SK-N-SH (cell line): Measurements from ENCODE around the gene GNB5. TPM values are rescaled to one million over a fixed set of nuclear protein-coding genes. Genes with fewer than 3 reads are reported as not detected.

Source experiments
- CTCF ChIA-PET: fragments of 300-600, 350-600 bp; formaldehyde crosslinking; extraction: SDS; loops from one replicate; lab custom pipeline; 2021; lab: Yijun Ruan, JAX
- POLR2A ChIA-PET: fragments of 350-600 bp; sonication (Branson Sonifier 250); formaldehyde crosslinking; extraction: SDS; loops from one replicate; lab custom pipeline; 2020; ENCODE audit warnings: antibody characterized with exemption, inconsistent platforms; lab: Yijun Ruan, JAX
- DNase-seq: peaks from one replicate; pipeline ENCODE4 v3.0.0; 2012
- H2AFZ ChIP-seq: fragments of 200-600 bp; sonication (generic); 2 replicates; pipeline ENCODE4 v1.8.1; 2016; ENCODE audit warnings: antibody characterized with exemption, mild to moderate bottlenecking, low read depth
- H3F3A ChIP-seq: fragments of 200-600 bp; sonication (generic); replicated peaks from 2 replicates; pipeline ENCODE3; 2016; ENCODE audit warnings: antibody characterized with exemption, mild to moderate bottlenecking; ENCODE audit not compliant: insufficient read depth
- H3K27ac ChIP-seq, 2 experiments: fragments of 200-500 bp in 1 of 2; fragments of 200-600 bp in 1 of 2; sonication (Bioruptor generic) in 1 of 2; sonication (generic), shearing (Covaris generic) in 1 of 2; 2 replicates each; pipeline versions ENCODE4 v1.5.1 to v1.6.1; 2014 to 2016; ENCODE audit warnings: low read depth in 2 of 2, inconsistent platforms in 1 of 2, low read length in 1 of 2, mild to moderate bottlenecking in 1 of 2, mixed read lengths in 1 of 2
- H3K27me3 ChIP-seq: fragments of 200-600 bp; sonication (generic), shearing (Covaris generic); 2 replicates; pipeline ENCODE4 v1.6.1; 2016; ENCODE audit warnings: mixed run types; ENCODE audit not compliant: insufficient read depth
- H3K36me3 ChIP-seq, 2 experiments: fragments of 200-500 bp in 1 of 2; fragments of 200-600 bp in 1 of 2; sonication (Bioruptor generic) in 1 of 2; sonication (generic) in 1 of 2; replicated peaks in 1 of 2; 2 replicates each; pipeline versions ENCODE3 to v1.5.1; 2014 to 2016; ENCODE audit warnings: low read length in 1 of 2, mild to moderate bottlenecking in 1 of 2; ENCODE audit not compliant: insufficient read depth in 2 of 2, control insufficient read depth in 1 of 2
- H3K4me1 ChIP-seq, 2 experiments: fragments of 200-500 bp in 1 of 2; fragments of 200-600 bp in 1 of 2; sonication (Bioruptor generic) in 1 of 2; sonication (generic), shearing (Covaris generic) in 1 of 2; 2 replicates each; pipeline versions ENCODE4 v1.5.1 to v1.6.1; 2014 to 2016; ENCODE audit warnings: low read depth in 1 of 2, low read length in 1 of 2, mixed run types in 1 of 2; ENCODE audit not compliant: insufficient read depth in 2 of 2, control insufficient read depth in 1 of 2
- H3K4me2 ChIP-seq: fragments of 200-600 bp; sonication (generic), shearing (Covaris generic); 2 replicates; pipeline ENCODE4 v1.6.1; 2017; ENCODE audit warnings: mixed run types
- H3K4me3 ChIP-seq, 2 experiments: fragments of 200-500 bp in 1 of 2; fragments of 200-600 bp in 1 of 2; sonication (Bioruptor generic) in 1 of 2; sonication (generic), shearing (Covaris generic) in 1 of 2; 2 replicates each; pipeline versions ENCODE4 v1.5.1 to v1.8.1; 2014 to 2016; ENCODE audit warnings: low read depth in 2 of 2, inconsistent platforms in 1 of 2, low read length in 1 of 2, mild to moderate bottlenecking in 1 of 2, mixed read lengths in 1 of 2, moderate library complexity in 1 of 2
- H3K79me2 ChIP-seq: fragments of 200-600 bp; sonication (generic); 2 replicates; pipeline ENCODE4 v1.8.1; 2017; ENCODE audit warnings: mild to moderate bottlenecking; ENCODE audit not compliant: insufficient read depth
- H3K9ac ChIP-seq: fragments of 200-600 bp; sonication (generic); 2 replicates; pipeline ENCODE4 v1.6.1; 2017; ENCODE audit warnings: mixed run types
- H3K9me2 ChIP-seq: fragments of 200-600 bp; sonication (generic); 2 replicates; pipeline ENCODE4 v1.6.1; 2017; ENCODE audit warnings: mixed run types
- H3K9me3 ChIP-seq: fragments of 200-600 bp; sonication (generic); 2 replicates; pipeline ENCODE4 v1.6.1; 2017; ENCODE audit warnings: mixed run types, mild to moderate bottlenecking, moderate library complexity
- H4K20me1 ChIP-seq: fragments of 200-600 bp; sonication (generic); 2 replicates; pipeline ENCODE4 v1.6.1; 2017; ENCODE audit warnings: mild to moderate bottlenecking, mixed run types; ENCODE audit not compliant: insufficient read depth
- EZH2phosphoT487 ChIP-seq: fragments of 200-600 bp; sonication (generic); IDR thresholded peaks from 2 replicates; pipeline ENCODE4 v1.6.1; 2017; ENCODE audit warnings: low read depth, mixed run types, mild to moderate bottlenecking, antibody characterized with exemption, moderate library complexity, borderline replicate concordance
- GATA2 ChIP-seq: sonication (generic); formaldehyde crosslinking; IDR thresholded peaks from 2 replicates; pipeline ENCODE4 v1.5.0; 2020; ENCODE audit warnings: mild to moderate bottlenecking, missing genetic modification reagents
- JUND ChIP-seq: IDR thresholded peaks from 2 replicates; pipeline ENCODE4 v1.4.0; 2012
- NFIC ChIP-seq: IDR thresholded peaks from 2 replicates; pipeline ENCODE4 v1.4.0; 2012; ENCODE audit warnings: borderline replicate concordance
- NRF1 ChIP-seq: IDR thresholded peaks from 2 replicates; pipeline ENCODE4 v1.6.1; 2012; ENCODE audit warnings: low read depth, mild to moderate bottlenecking, low read length
- RAD21 ChIP-seq: IDR thresholded peaks from 2 replicates; pipeline ENCODE4 v1.6.1; 2012; ENCODE audit warnings: mild to moderate bottlenecking, low read length
- RCOR1 ChIP-seq: fragments of 150-350 bp; IDR thresholded peaks from 2 replicates; pipeline ENCODE4 v1.6.1; 2017; ENCODE audit warnings: antibody characterized with exemption, low read length
- RFX5 ChIP-seq: IDR thresholded peaks from 2 replicates; pipeline ENCODE4 v1.6.1; 2012; ENCODE audit warnings: mild to moderate bottlenecking, improper control_type of control experiment, low read length
- SIN3A ChIP-seq: IDR thresholded peaks from 2 replicates; pipeline ENCODE4 v1.6.1; 2012; ENCODE audit warnings: low read depth, mild to moderate bottlenecking, low read length, moderate library complexity, borderline replicate concordance
- SMC3 ChIP-seq: IDR thresholded peaks from 2 replicates; pipeline ENCODE4 v1.6.1; 2012; ENCODE audit warnings: low read depth, low read length, improper control_type of control experiment
- TAF1 ChIP-seq: IDR thresholded peaks from 2 replicates; pipeline ENCODE4 v1.6.1; 2012; ENCODE audit warnings: low read depth, mild to moderate bottlenecking, low read length, moderate library complexity, borderline replicate concordance
- TEAD4 ChIP-seq: IDR thresholded peaks from 2 replicates; pipeline ENCODE4 v1.4.0; 2012; ENCODE audit warnings: mild to moderate bottlenecking, borderline replicate concordance; ENCODE audit not compliant: insufficient read depth
- YY1 ChIP-seq: IDR thresholded peaks from 2 replicates; pipeline ENCODE4 v1.4.0; 2012; ENCODE audit warnings: low read depth, mild to moderate bottlenecking
- WGBS: methylation state at CpG from one replicate; pipeline ENCODE4 v1.1.6; 2017; ENCODE audit warnings: low lambda C conversion rate; 5-methylcytosine and 5-hydroxymethylcytosine counted together
- polyA plus RNA-seq, 3 experiments: library from polyadenylated mRNA; depleted of rRNA; stranded (reverse); fragments of >200 nt; gene quantifications; 2 replicates each; pipeline ENCODE4 v1.2.3, GENCODE V29; 2012
- TF ChIP-seq, protein P1 (sequence below): fragments of 150-350 bp; IDR thresholded peaks from 2 replicates; pipeline ENCODE4 v1.6.1; 2016; ENCODE audit warnings: mild to moderate bottlenecking, low read depth, low read length
- TF ChIP-seq, protein P2 (sequence below): IDR thresholded peaks from 2 replicates; pipeline ENCODE4 v1.4.0; 2012; ENCODE audit warnings: low read depth, borderline replicate concordance
- TF ChIP-seq, protein P3 (sequence below): fragments of 150-350 bp; IDR thresholded peaks from 2 replicates; pipeline ENCODE4 v1.6.1; 2017; ENCODE audit warnings: antibody characterized with exemption, low read length, low read depth, borderline replicate concordance
- TF ChIP-seq, protein P4 (sequence below): IDR thresholded peaks from 2 replicates; pipeline ENCODE4 v1.4.0; 2012; ENCODE audit warnings: low read depth

Gene GNB5
- polyA plus RNA-seq, 1 of the 3 experiments (the other 2 are of a cell fraction) = 73.7 TPM

DNA sequence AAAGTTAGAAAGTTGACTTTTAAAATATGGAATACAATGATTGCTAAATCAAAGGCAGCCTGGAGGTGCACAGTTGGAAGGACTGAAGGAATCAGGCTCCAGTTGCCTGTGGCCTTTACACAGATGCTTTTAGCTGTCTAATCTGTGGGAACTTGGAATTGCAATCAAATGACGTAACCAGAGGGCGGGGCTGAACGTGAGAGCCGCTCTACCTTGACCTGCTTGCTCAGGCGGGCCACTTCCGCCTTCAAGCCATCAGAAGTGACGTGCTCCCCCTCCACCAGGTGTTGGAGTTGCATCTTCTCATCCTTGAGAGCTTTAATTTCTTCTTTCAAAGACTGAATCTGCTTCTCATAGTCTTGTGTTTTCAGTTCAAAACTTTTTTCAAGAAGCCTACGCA is 37.7 kb upstream of the GNB5 start:
- Histone ChIP-seq H3K9ac (no peak overlapping the region; the same call in 1 of the 2 replicates), H2AFZ (no peak overlapping the region), H3K9me2 (no peaks in the 10 kb centered on the region), H3K4me3 (no peak overlapping the region), H3K27ac (no peak overlapping the region), H3K4me2 (no peak overlapping the region), H4K20me1 (no peaks in the 10 kb centered on the region), H3F3A (peaks cover 5% of the 10 kb centered on the region), H3K79me2 (no peaks in the 10 kb centered on the region), H3K36me3 (no peaks in the 10 kb centered on the region), H3K4me1 (peaks cover 0 to 2% of the 10 kb centered on the region in 2 experiments; a peak in 1 of 4 replicates), H3K27me3 (no peaks in the 10 kb centered on the region), H3K9me3 (no peaks in the 10 kb centered on the region)
- DNase-seq = no peak
- TF ChIP-seq RAD21 (no peak), YY1 (no peak), NFIC (no peak), RCOR1 (no peak), EZH2phosphoT487 (no peak), NRF1 (no peak), SIN3A (no peak), GATA2 (no peak), JUND (no peak), TEAD4 (no peak), RFX5 (no peak), TAF1 (no peak), SMC3 (no peak)
- TF ChIP-seq, protein P1, sequence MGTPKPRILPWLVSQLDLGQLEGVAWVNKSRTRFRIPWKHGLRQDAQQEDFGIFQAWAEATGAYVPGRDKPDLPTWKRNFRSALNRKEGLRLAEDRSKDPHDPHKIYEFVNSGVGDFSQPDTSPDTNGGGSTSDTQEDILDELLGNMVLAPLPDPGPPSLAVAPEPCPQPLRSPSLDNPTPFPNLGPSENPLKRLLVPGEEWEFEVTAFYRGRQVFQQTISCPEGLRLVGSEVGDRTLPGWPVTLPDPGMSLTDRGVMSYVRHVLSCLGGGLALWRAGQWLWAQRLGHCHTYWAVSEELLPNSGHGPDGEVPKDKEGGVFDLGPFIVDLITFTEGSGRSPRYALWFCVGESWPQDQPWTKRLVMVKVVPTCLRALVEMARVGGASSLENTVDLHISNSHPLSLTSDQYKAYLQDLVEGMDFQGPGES = no peak
- TF ChIP-seq, protein P2, sequence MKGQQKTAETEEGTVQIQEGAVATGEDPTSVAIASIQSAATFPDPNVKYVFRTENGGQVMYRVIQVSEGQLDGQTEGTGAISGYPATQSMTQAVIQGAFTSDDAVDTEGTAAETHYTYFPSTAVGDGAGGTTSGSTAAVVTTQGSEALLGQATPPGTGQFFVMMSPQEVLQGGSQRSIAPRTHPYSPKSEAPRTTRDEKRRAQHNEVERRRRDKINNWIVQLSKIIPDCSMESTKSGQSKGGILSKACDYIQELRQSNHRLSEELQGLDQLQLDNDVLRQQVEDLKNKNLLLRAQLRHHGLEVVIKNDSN = no peak
- TF ChIP-seq, protein P3, sequence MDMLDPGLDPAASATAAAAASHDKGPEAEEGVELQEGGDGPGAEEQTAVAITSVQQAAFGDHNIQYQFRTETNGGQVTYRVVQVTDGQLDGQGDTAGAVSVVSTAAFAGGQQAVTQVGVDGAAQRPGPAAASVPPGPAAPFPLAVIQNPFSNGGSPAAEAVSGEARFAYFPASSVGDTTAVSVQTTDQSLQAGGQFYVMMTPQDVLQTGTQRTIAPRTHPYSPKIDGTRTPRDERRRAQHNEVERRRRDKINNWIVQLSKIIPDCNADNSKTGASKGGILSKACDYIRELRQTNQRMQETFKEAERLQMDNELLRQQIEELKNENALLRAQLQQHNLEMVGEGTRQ = no peak
- TF ChIP-seq, protein P4, sequence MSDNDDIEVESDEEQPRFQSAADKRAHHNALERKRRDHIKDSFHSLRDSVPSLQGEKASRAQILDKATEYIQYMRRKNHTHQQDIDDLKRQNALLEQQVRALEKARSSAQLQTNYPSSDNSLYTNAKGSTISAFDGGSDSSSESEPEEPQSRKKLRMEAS = no peak
- ChIA-PET POLR2A (no interaction called here), CTCF (interaction anchor here (0.6 to 4.6 kb wide), 8 partner anchors 10 to 65 kb away, joined by 3 to 37 read pairs (median 10); no protein-coding TSS in a partner anchor)
- WGBS = 84% methylated on average over 4 of the region's 8 CpGs
